K562 (cell line): ENCODE results near the gene TRIM65. TPM values are rescaled to one million over a fixed set of nuclear protein-coding genes. Genes with fewer than 3 reads are reported as not detected.
A peak's percentile ranks its signal among the peaks of the same experiment; 100 is the strongest.

Experiments used
- ARID3A ChIP-seq: IDR thresholded peaks from 2 replicates; pipeline ENCODE4 v1.6.1; 2012; ENCODE audit warnings: low read depth, low read length, improper control_type of control experiment, borderline replicate concordance
- CBX3 ChIP-seq, 2 experiments: IDR thresholded peaks; 1 replicate in 1 of 2; 2 replicates in 1 of 2; pipeline ENCODE4 v1.6.1; 2012; ENCODE audit warnings: inconsistent platforms in 2 of 2, low read length in 2 of 2, borderline replicate concordance in 1 of 2, control low read depth in 1 of 2
- GATAD2A ChIP-seq: fragments of 450-650 bp; IDR thresholded peaks from 2 replicates; pipeline ENCODE4 v1.6.1; 2017
- HMBOX1 ChIP-seq: sonication (generic); IDR thresholded peaks from 2 replicates; pipeline ENCODE4 v1.6.1; 2016
- HMGXB4 ChIP-seq: sonication (generic); formaldehyde crosslinking; IDR thresholded peaks from 2 replicates; pipeline ENCODE4 v1.8.1; 2023; ENCODE audit warnings: mild to moderate bottlenecking, missing genetic modification reagents
- NCOR1 ChIP-seq: fragments of 450-650 bp; IDR thresholded peaks from 2 replicates; pipeline ENCODE4 v1.6.1; 2016; ENCODE audit warnings: mild to moderate bottlenecking, moderate library complexity
- POLR2AphosphoS2 ChIP-seq: IDR thresholded peaks from 2 replicates; pipeline ENCODE4 v1.6.1; 2012; ENCODE audit warnings: low read length, improper control_type of control experiment
- SAP30 ChIP-seq: fragments of 200-600 bp; sonication (generic); IDR thresholded peaks from 2 replicates; pipeline ENCODE4 v1.6.1; 2012; ENCODE audit warnings: borderline replicate concordance, low read depth, mild to moderate bottlenecking, moderate library complexity, low read length, control low read depth, inconsistent platforms; ENCODE audit not compliant: insufficient read depth, poor library complexity, severe bottlenecking
- SMAD4 ChIP-seq: fragments of 250-450 bp; sonication (Bioruptor Pico); conservative IDR thresholded peaks from 2 replicates; pipeline ENCODE4 v1.8.0; 2021; ENCODE audit warnings: inconsistent platforms, mild to moderate bottlenecking, moderate library complexity
- SMC3 ChIP-seq: conservative IDR thresholded peaks from 2 replicates; pipeline ENCODE4 v1.6.1; 2011; ENCODE audit warnings: low read depth, low read length, improper control_type of control experiment; ENCODE audit not compliant: insufficient read depth
- SOX6 ChIP-seq: fragments of 450-650 bp; IDR thresholded peaks from 2 replicates; pipeline ENCODE4 v1.6.1; 2014; ENCODE audit warnings: mild to moderate bottlenecking
- TGIF2 ChIP-seq: sonication (generic); formaldehyde crosslinking; IDR thresholded peaks from 2 replicates; pipeline ENCODE4 v1.8.1; 2022; ENCODE audit warnings: mild to moderate bottlenecking, missing genetic modification reagents, moderate library complexity
- ZC3H4 ChIP-seq: sonication (generic); formaldehyde crosslinking; IDR thresholded peaks from 2 replicates; pipeline ENCODE4 v1.9.0; 2021; ENCODE audit warnings: missing genetic modification reagents, borderline replicate concordance
- ZC3H8 ChIP-seq: fragments of 450-650 bp; IDR thresholded peaks from 2 replicates; pipeline ENCODE4 v1.6.1; 2017
- ZNF282 ChIP-seq: sonication (generic); formaldehyde crosslinking; IDR thresholded peaks from 2 replicates; pipeline ENCODE4 v1.8.1; 2023; ENCODE audit warnings: missing genetic modification reagents
- polyA plus RNA-seq, 8 experiments: library from polyadenylated mRNA; depleted of rRNA in 4 of 8; stranded (reverse) in 5 of 8; unstranded in 3 of 8; fragments of >200 nt; fragmentation: Nextera tagmentation in 2 of 8; fragmentation: Illumina TruSeq in 1 of 8; extraction: Ambion mirVana in 2 of 8; extraction: Trizol in 1 of 8; gene quantifications; 2 replicates each; pipeline versions ENCODE4 v1.2.1 to v1.2.3, GENCODE V29; 2011 to 2014; ENCODE audit warnings: inconsistent platforms in 1 of 8, missing spikeins in 1 of 8
- total RNA-seq, 7 experiments: library from RNA; depleted of rRNA in 6 of 7; stranded (reverse); fragments of >200 nt in 6 of 7; fragmentation: Illumina TruSeq in 2 of 7; extraction: Trizol in 2 of 7; gene quantifications; 2 replicates each; pipeline versions ENCODE4 v1.2.1 to v1.2.3, GENCODE V29; 2011 to 2021; ENCODE audit warnings: low replicate concordance in 1 of 7

The TRIM65 gene
- total and polyA plus RNA-seq, 9 of the 15 experiments (the other 6 are each of a cell fraction or from before 2014, with no cell fraction given): 2.8 to 45.7 (median 22.9) TPM

GRCh38 chr17:75856062-75856756 lies 40.5 kb downstream of the TRIM65 start (continued):
- TF ChIP-seq HMGXB4 (CRISPR knock-in tag): 0 out of 2 replicates have a peak, but pooled peaks have one; percentile 9
- 0 out of 2 replicates have a peak, but pooled peaks have one; percentile 47 for TF ChIP-seq GATAD2A
- no peak for TF ChIP-seq CBX3 (IDR thresholded peaks at IDR 0.05; ENCODE audit: borderline replicate concordance in 1 of 2, low read length in 2 of 2)
- TF ChIP-seq HMBOX1: peak; percentile 24; the same call in 1 of the 2 replicates
- TF ChIP-seq SMC3: 0 out of 2 replicates have a peak, but pooled peaks have one; percentile 1
- TF ChIP-seq NCOR1: 0 out of 2 replicates have a peak, but pooled peaks have one; percentile 5
- TF ChIP-seq ZC3H8: no peak
- TF ChIP-seq TGIF2: 0 out of 2 replicates have a peak, but pooled peaks have one; percentile 62
- peak; percentile 45 for TF ChIP-seq SAP30
- peak; percentile 9; the same call in 1 of the 2 replicates for TF ChIP-seq ZC3H4
- TF ChIP-seq SOX6: no peak
- TF ChIP-seq ZNF282: no peak
- TF ChIP-seq POLR2AphosphoS2: peak; percentile 54
- peak; percentile 71; the same call in 1 of the 2 replicates for TF ChIP-seq SMAD4 (CRISPR knock-in tag)
- 0 out of 2 replicates have a peak, but pooled peaks have one; percentile 15 for TF ChIP-seq ARID3A
